ENCODE measurements around the gene BTNL9.

- TF ChIP-seq, protein P1, sequence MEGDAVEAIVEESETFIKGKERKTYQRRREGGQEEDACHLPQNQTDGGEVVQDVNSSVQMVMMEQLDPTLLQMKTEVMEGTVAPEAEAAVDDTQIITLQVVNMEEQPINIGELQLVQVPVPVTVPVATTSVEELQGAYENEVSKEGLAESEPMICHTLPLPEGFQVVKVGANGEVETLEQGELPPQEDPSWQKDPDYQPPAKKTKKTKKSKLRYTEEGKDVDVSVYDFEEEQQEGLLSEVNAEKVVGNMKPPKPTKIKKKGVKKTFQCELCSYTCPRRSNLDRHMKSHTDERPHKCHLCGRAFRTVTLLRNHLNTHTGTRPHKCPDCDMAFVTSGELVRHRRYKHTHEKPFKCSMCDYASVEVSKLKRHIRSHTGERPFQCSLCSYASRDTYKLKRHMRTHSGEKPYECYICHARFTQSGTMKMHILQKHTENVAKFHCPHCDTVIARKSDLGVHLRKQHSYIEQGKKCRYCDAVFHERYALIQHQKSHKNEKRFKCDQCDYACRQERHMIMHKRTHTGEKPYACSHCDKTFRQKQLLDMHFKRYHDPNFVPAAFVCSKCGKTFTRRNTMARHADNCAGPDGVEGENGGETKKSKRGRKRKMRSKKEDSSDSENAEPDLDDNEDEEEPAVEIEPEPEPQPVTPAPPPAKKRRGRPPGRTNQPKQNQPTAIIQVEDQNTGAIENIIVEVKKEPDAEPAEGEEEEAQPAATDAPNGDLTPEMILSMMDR (IDR thresholded peaks at IDR 0.05; ENCODE audit: low read length): no peak
- TF ChIP-seq EZH2 (optimal IDR thresholded peaks at IDR 0.05; ENCODE audit: low read depth, low read length): no peak
These were observed 18.8 kb downstream of the BTNL9 start for GRCh38 chr5:181058786-181059296.
